GM23248 (cell line): ENCODE measurements around the gene SMYD3. TPM values are rescaled to one million over a fixed set of nuclear protein-coding genes. Genes with fewer than 3 reads are reported as not detected.

Experiments
- DNase-seq: peaks from one replicate; pipeline ENCODE4 v3.0.0-alpha.2; 2015
- H2AFZ ChIP-seq: fragments of 200-600 bp; sonication (generic); 2 replicates; pipeline ENCODE4 v1.6.1; 2016; ENCODE audit warnings: antibody characterized with exemption
- H3F3A ChIP-seq: fragments of 200-600 bp; sonication (generic); 2 replicates; pipeline ENCODE4 v1.6.1; 2016; ENCODE audit warnings: mild to moderate bottlenecking, antibody characterized with exemption, mixed run types; ENCODE audit not compliant: insufficient read depth
- H3K27ac ChIP-seq: fragments of 200-600 bp; sonication (generic); 2 replicates; pipeline ENCODE4 v1.5.1; 2016; ENCODE audit warnings: mild to moderate bottlenecking
- H3K27me3 ChIP-seq: fragments of 200-600 bp; sonication (generic); replicated peaks from 2 replicates; pipeline ENCODE4 v1.6.1; 2016; ENCODE audit warnings: mild to moderate bottlenecking; ENCODE audit not compliant: insufficient read depth
- H3K36me3 ChIP-seq: fragments of 200-600 bp; sonication (generic); 2 replicates; pipeline ENCODE4 v1.6.1; 2016; ENCODE audit warnings: low read depth, mild to moderate bottlenecking
- H3K4me1 ChIP-seq: fragments of 200-600 bp; sonication (generic); 2 replicates; pipeline ENCODE4 v1.6.1; 2016; ENCODE audit warnings: mild to moderate bottlenecking; ENCODE audit not compliant: insufficient read depth
- H3K4me2 ChIP-seq: fragments of 200-600 bp; sonication (generic); one replicate; pipeline ENCODE4 v1.6.1; 2016; ENCODE audit warnings: mild to moderate bottlenecking; ENCODE audit not compliant: unreplicated experiment
- H3K4me3 ChIP-seq: fragments of 200-600 bp; sonication (generic); 2 replicates; pipeline ENCODE4 v1.5.1; 2016; ENCODE audit warnings: mild to moderate bottlenecking
- H3K79me2 ChIP-seq: fragments of 200-600 bp; sonication (generic); 2 replicates; pipeline ENCODE4 v1.6.1; 2016; ENCODE audit warnings: mild to moderate bottlenecking; ENCODE audit not compliant: insufficient read depth
- H3K9ac ChIP-seq: fragments of 200-600 bp; sonication (generic); 2 replicates; pipeline ENCODE4 v1.6.1; 2016; ENCODE audit warnings: mild to moderate bottlenecking
- H3K9me2 ChIP-seq: fragments of 200-600 bp; sonication (generic); 2 replicates; pipeline ENCODE4 v1.6.1; 2016; ENCODE audit warnings: mixed run types, mild to moderate bottlenecking, moderate library complexity; ENCODE audit not compliant: insufficient read depth
- H3K9me3 ChIP-seq: fragments of 200-600 bp; sonication (generic); one replicate; pipeline ENCODE4 v1.6.1; 2017; ENCODE audit warnings: low read depth
- H4K20me1 ChIP-seq: fragments of 200-600 bp; sonication (generic); 2 replicates; pipeline ENCODE4 v1.6.0; 2016; ENCODE audit not compliant: insufficient read depth
- EZH2 ChIP-seq: fragments of 200-600 bp; sonication (generic); IDR thresholded peaks from 2 replicates; pipeline ENCODE4 v1.6.1; 2018; ENCODE audit warnings: antibody characterized with exemption, mild to moderate bottlenecking; ENCODE audit not compliant: insufficient read depth, poor library complexity, severe bottlenecking
- EZH2phosphoT487 ChIP-seq: fragments of 200-600 bp; sonication (generic); IDR thresholded peaks from 2 replicates; pipeline ENCODE4 v1.6.1; 2018; ENCODE audit warnings: antibody characterized with exemption, moderate library complexity, mild to moderate bottlenecking, low read depth; ENCODE audit not compliant: insufficient read depth
- WGBS, 2 experiments: methylation state at CpG; one replicate each; pipeline ENCODE4 v1.1.6; 2015 to 2017; ENCODE audit warnings: low lambda C conversion rate in 2 of 2, low coverage in 1 of 2; ENCODE audit errors: missing lambda C conversion rate in 2 of 2; 5-methylcytosine and 5-hydroxymethylcytosine counted together
- in situ Hi-C: fragments of 300-500 bp; cut with MboI; formaldehyde crosslinking; loops from 2 replicates; pipeline ENCODE4 v1.15.0; 2020
- polyA plus RNA-seq: library from polyadenylated mRNA; unstranded; fragments of >200 nt; fragmentation: Nextera tagmentation; extraction: Ambion mirVana; gene quantifications from 2 replicates; pipeline ENCODE4 v1.2.1, GENCODE V29; 2016
- total RNA-seq: library from RNA; depleted of rRNA; stranded (reverse); fragments of >200 nt; shearing (Covaris generic); gene quantifications from 2 replicates; pipeline ENCODE4 v1.2.3, GENCODE V29; 2014

Gene SMYD3
- total and polyA plus RNA-seq, 2 experiments from 2014 or later, result 32.1 to 44.8 TPM

DNA sequence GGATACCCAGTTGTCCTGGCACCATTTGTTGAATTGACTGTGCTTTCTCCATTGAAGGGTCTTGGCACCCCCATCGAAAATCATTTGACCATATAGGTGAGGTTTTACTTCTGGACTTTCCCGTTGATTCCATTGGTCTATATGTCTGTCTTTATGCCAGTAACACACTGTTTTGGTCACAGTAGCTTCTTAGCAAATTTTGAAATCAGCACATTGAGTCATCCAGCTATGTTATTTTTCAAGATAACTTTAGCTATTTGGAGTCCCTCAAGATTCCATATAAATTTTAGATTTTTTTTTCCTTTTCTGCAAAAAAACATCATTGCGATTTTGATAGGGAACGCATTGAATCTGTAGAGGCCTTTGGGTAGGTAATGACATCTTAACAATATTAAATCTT is 235.6 kb downstream of the SMYD3 start:
- Histone ChIP-seq H3K79me2 (no peaks in the 10 kb centered on the region), H2AFZ (no peak overlapping the region), H4K20me1 (no peaks in the 10 kb centered on the region), H3F3A (no peaks in the 10 kb centered on the region), H3K36me3 (no peaks in the 10 kb centered on the region), H3K9me3 (no peaks in the 10 kb centered on the region), H3K9ac (no peak overlapping the region), H3K9me2 (no peaks in the 10 kb centered on the region), H3K4me3 (no peak overlapping the region), H3K27me3 (no peaks in the 10 kb centered on the region), H3K27ac (no peak overlapping the region), H3K4me1 (peaks cover 8% of the 10 kb centered on the region; the same call in 1 of the 2 replicates), H3K4me2 (no peak overlapping the region)
- in situ Hi-C loops, result no loop called here
- WGBS, 2 experiments, result 96 to 100% methylated on average over 4 of the region's 4 CpGs
- TF ChIP-seq EZH2 (no peak), EZH2phosphoT487 (no peak)
- DNase-seq, result peak; percentile 39

DNA sequence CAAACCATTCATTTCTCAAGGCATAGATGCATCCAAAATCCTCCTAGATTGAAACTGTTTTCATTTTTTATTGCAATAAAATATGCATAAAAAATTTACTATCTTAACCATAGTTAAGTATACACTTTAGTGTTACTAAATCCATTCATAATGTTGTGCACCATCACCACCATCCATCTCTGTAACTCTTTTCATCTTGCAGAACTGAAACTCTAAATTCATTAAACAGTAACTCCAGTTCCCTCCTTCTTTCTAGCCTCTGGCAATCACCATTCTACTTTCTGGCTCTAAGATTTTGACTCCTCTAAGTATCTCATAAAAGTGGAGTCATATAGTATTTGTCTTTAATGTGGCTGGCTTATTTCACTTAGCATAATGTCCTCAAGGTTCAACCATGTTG is 236.8 kb downstream of the SMYD3 start:
- H3K79me2 ChIP-seq, result no peaks in the 10 kb centered on the region
- H2AFZ ChIP-seq, result no peak overlapping the region
- no peaks in the 10 kb centered on the region for H3K9me3 ChIP-seq
- H3K9ac ChIP-seq, result no peak overlapping the region
- peaks cover 8% of the 10 kb centered on the region; the same call in 1 of the 2 replicates for H3K4me1 ChIP-seq
- H3K27ac ChIP-seq, result no peak overlapping the region
- no peak overlapping the region for H3K4me2 ChIP-seq
- H3F3A ChIP-seq, result no peaks in the 10 kb centered on the region
- DNase-seq, result no peak
- no peaks in the 10 kb centered on the region for H3K36me3 ChIP-seq
- H3K4me3 ChIP-seq, result no peak overlapping the region
- no peaks in the 10 kb centered on the region for H4K20me1 ChIP-seq
- in situ Hi-C loops, result no loop called here
- H3K27me3 ChIP-seq, result no peaks in the 10 kb centered on the region
- TF ChIP-seq EZH2, result no peak
- no peak for TF ChIP-seq EZH2phosphoT487
- no peaks in the 10 kb centered on the region for H3K9me2 ChIP-seq

DNA sequence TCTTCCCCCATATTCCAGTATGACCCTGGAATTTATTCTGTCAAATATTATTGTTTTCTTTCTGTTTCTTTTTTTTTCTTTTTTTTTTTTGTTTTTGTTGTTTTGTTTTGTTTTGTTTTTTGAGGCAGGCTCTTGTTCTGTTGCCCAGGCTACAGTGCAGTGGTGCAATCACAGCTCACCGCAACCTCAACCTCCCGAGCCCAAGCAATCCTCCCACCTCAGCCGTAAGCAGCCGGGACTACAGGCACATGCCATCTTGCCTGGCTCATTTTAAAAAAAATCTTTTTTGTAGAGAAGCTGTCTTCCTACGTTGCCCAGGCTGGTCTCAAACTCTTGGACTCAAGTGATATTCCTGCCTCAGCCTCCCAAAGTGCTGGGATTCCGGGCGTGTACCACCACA is 237.6 kb downstream of the SMYD3 start:
- Histone ChIP-seq H3K4me3 (no peak overlapping the region), H3F3A (no peaks in the 10 kb centered on the region), H2AFZ (no peak overlapping the region), H3K27me3 (no peaks in the 10 kb centered on the region), H4K20me1 (no peaks in the 10 kb centered on the region), H3K36me3 (no peaks in the 10 kb centered on the region), H3K9me2 (no peaks in the 10 kb centered on the region), H3K4me2 (no peak overlapping the region), H3K4me1 (peaks cover 8% of the 10 kb centered on the region; the same call in 1 of the 2 replicates), H3K9ac (no peak overlapping the region), H3K9me3 (no peaks in the 10 kb centered on the region), H3K79me2 (no peaks in the 10 kb centered on the region), H3K27ac (no peak overlapping the region)
- TF ChIP-seq EZH2 (no peak), EZH2phosphoT487 (no peak)
- WGBS, 2 experiments, result 98 to 99% methylated on average over 7 of the region's 7 CpGs
- in situ Hi-C loops, result no loop called here
- no peak for DNase-seq

GRCh38 chr1:246267896-246268295 is 239.2 kb downstream of the SMYD3 start:
- no peaks in the 10 kb centered on the region for H3K36me3 ChIP-seq
- H2AFZ ChIP-seq, result no peak overlapping the region
- no peak overlapping the region for H3K4me3 ChIP-seq
- in situ Hi-C loops, result no loop called here
- H3K27me3 ChIP-seq, result no peaks in the 10 kb centered on the region
- H3K4me2 ChIP-seq, result no peak overlapping the region
- WGBS, 2 experiments, result 95 to 98% methylated on average over 5 of the region's 5 CpGs
- no peaks in the 10 kb centered on the region for H3K9me3 ChIP-seq
- no peaks in the 10 kb centered on the region for H4K20me1 ChIP-seq
- DNase-seq, result no peak
- no peaks in the 10 kb centered on the region for H3K79me2 ChIP-seq
- no peaks in the 10 kb centered on the region for H3F3A ChIP-seq
- H3K27ac ChIP-seq, result no peak overlapping the region
- no peak overlapping the region for H3K9ac ChIP-seq
- TF ChIP-seq EZH2 (no peak), EZH2phosphoT487 (no peak)
- H3K4me1 ChIP-seq, result peaks cover 8% of the 10 kb centered on the region; the same call in 1 of the 2 replicates
- H3K9me2 ChIP-seq, result no peaks in the 10 kb centered on the region

- in situ Hi-C loops, result no loop called here
- H3K36me3 ChIP-seq, result no peaks in the 10 kb centered on the region
- H4K20me1 ChIP-seq, result no peaks in the 10 kb centered on the region
- no peak overlapping the region for H3K4me2 ChIP-seq
- no peak overlapping the region for H3K27ac ChIP-seq
- H3K4me1 ChIP-seq, result peaks cover 8% of the 10 kb centered on the region; the same call in 1 of the 2 replicates
- no peak for DNase-seq
- no peaks in the 10 kb centered on the region for H3K9me2 ChIP-seq
- no peaks in the 10 kb centered on the region for H3K27me3 ChIP-seq
- no peaks in the 10 kb centered on the region for H3K79me2 ChIP-seq
- WGBS, 2 experiments, result 81 to 82% methylated on average over 3 of the region's 3 CpGs
- H3K4me3 ChIP-seq, result no peak overlapping the region
- H2AFZ ChIP-seq, result no peak overlapping the region
- H3F3A ChIP-seq, result no peaks in the 10 kb centered on the region
- no peaks in the 10 kb centered on the region for H3K9me3 ChIP-seq
- TF ChIP-seq EZH2 (no peak), EZH2phosphoT487 (no peak)
- no peak overlapping the region for H3K9ac ChIP-seq
These were observed 239.7 kb downstream of the SMYD3 start for GRCh38 chr1:246267426-246267825.
